ENCODE measurements around the gene OR7E24. TPM values are rescaled to one million over a fixed set of nuclear protein-coding genes. Genes with fewer than 3 reads are reported as not detected.
A peak's percentile ranks its signal among the peaks of the same experiment; 100 is the strongest.
"Not testable (repeated sequence)": the region's sequence is repeated elsewhere in the genome, so short reads cannot be mapped to it uniquely, and the experiment has no call there.

The OR7E24 gene
- polyA plus RNA-seq (ENCODE audit: insufficient read length in 4 of 4), result not detected

DNA sequence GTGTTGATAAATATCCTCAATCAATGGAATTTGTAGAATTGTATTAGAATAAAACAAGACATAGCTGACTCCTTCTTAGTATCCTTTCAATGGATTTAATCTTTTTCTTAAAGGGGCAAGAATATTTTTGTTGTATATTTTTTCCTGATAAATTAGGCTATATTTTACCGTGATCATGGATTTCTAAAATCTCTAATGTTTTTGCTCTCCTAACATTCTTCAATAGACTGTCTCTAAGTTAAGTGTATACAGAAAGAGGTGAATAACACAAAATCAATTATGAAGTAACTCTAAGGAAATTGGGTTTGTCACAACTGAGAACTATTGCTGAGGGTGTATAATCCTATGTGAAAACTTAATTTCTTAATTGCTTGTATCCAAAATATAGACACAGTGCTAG, at the start of gene OR7E24:
Gene OR7E24, plus strand, starts transcription at position 301 of the 400 bp plus-strand sequence. CDS start 114 bp downstream, outside the sequence.
- DNase-seq (ENCODE audit: low read depth in 4 of 4, low spot score in 3 of 4), result no peak

- DNase-seq (ENCODE audit: low read depth in 4 of 4, low spot score in 3 of 4), result peak; percentile 24 to 60 (median 36)
Observed at GRCh38 chr19:9205501-9206113, 45.1 kb upstream of the OR7E24 start.

DNA sequence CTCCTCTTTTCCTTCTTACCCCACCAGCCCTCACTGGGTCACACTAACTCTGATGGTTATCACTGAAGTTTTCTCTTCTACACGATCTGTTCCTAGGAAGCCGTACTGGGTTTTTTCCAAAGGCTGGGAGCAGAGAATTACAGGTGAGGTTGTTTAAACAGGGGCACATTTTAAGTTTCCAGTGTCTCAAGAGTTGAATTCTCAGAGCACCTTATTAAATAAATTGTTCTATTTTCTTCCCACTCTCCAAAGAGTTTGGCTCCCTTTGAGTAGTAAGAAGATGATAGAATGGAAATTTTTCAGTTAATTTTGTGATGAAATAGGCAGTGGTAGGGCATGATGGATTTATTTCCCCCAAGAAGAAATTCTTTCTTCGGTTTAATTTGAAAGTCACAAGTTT, 31.2 kb upstream of the OR7E24 start, which contains the start of gene OR7D4:
Gene OR7D4, minus strand, starts transcription at position 101 of the 400 bp plus-strand sequence. CDS start 4,752 bp downstream, outside the sequence.
- DNase-seq (ENCODE audit: low read depth in 4 of 4, low spot score in 3 of 4), result no peak

DNA sequence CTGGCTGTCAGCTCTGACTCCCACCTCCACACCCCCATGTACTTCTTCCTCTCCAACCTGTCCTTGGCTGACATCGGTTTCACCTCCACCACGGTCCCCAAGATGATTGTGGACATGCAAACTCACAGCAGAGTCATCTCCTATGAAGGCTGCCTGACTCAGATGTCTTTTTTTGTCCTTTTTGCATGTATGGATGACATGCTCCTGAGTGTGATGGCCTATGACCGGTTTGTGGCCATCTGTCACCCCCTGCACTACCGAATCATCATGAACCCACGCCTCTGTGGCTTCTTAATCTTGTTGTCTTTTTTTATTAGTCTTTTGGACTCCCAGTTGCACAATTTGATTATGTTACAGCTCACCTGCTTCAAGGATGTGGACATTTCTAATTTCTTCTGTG, 506 bp downstream of the OR7E24 start:
- no peak for DNase-seq (ENCODE audit: low read depth in 4 of 4, low spot score in 3 of 4)

GRCh38 chr19:9283485-9283884, 32.8 kb downstream of the OR7E24 start:
- not testable (repeated sequence) for DNase-seq (ENCODE audit: low read depth in 4 of 4, low spot score in 3 of 4)

DNA sequence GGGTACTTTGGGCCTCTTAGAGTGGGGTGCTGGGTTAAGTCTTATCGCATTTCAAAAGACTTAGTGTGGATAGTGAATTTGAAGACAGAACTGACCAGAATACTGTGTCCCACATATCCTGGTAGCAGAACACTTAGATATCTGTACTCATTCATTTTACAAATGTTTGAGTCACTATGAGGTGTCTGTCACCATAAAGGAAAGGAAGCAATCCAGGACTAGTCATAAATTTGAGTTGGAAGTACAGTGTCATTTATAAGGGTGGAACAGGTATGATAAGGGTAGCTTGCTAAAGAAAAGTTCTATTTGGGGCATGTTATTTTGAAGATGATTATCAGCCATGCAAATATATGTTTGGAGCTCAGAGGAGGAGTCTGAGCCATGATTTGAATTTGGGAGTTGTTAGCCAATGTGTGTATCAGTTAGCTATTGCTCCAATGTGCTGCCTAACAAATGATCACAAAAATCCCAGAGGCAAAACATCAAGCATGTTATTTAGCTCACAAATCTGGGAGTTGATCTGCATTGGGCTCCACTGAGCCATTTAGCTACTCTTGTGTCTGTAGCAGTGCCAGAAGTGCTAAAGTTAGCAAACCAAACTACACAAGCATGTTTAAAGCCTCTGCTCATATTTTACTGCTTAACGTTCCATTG, 38.6 kb downstream of the OR7E24 start:
- DNase-seq (ENCODE audit: low read depth in 4 of 4, low spot score in 3 of 4), result no peak

- DNase-seq (ENCODE audit: low read depth in 4 of 4, low spot score in 3 of 4), result no peak
Observed at GRCh38 chr19:9295411-9295849, 44.7 kb downstream of the OR7E24 start.

- DNase-seq (ENCODE audit: low read depth in 4 of 4, low spot score in 3 of 4), result no peak
Observed at GRCh38 chr19:9296336-9296735, 45.6 kb downstream of the OR7E24 start.

Other genes starting within 250 kb of the OR7E24 start
- under 1 TPM; 0.14 to 0.22 (median 0.17) TPM for gene MUC16, start 240.5 kb upstream of the OR7E24 start, polyA plus RNA-seq (ENCODE audit: insufficient read length in 4 of 4)
- under 1 TPM in 3 of 4 donors, not detected in 1; 0.05 to 0.09 (median 0.07) TPM for gene OR1M1, start 163.9 kb upstream of the OR7E24 start, polyA plus RNA-seq (ENCODE audit: insufficient read length in 4 of 4)
- under 1 TPM in 1 of 4 donors, not detected in 3; 0.05 TPM for gene OR7G2, start 143.5 kb upstream of the OR7E24 start, polyA plus RNA-seq (ENCODE audit: insufficient read length in 4 of 4)
- gene OR7G1, start 135.2 kb upstream of the OR7E24 start, polyA plus RNA-seq (ENCODE audit: insufficient read length in 4 of 4), result not detected
- not detected for gene OR7G3, start 124.0 kb upstream of the OR7E24 start, polyA plus RNA-seq (ENCODE audit: insufficient read length in 4 of 4)
- gene ZNF317, start 110.5 kb upstream of the OR7E24 start, polyA plus RNA-seq (ENCODE audit: insufficient read length in 4 of 4), result 10 to 100 TPM; 27.4 to 40.8 (median 38.1) TPM
- gene OR7D2, start 72.0 kb upstream of the OR7E24 start, polyA plus RNA-seq (ENCODE audit: insufficient read length in 4 of 4), result under 1 TPM; 0.05 to 0.13 (median 0.09) TPM
- under 1 TPM in 3 of 4 donors, not detected in 1; 0.03 to 0.04 (median 0.03) TPM for gene OR7D4, start 31.3 kb upstream of the OR7E24 start, polyA plus RNA-seq (ENCODE audit: insufficient read length in 4 of 4)
- gene ZNF699, start 58.9 kb downstream of the OR7E24 start, polyA plus RNA-seq (ENCODE audit: insufficient read length in 4 of 4), result 1 to 10 TPM; 6.3 to 7.5 (median 7.0) TPM
- gene ZNF559, start 73.2 kb downstream of the OR7E24 start, polyA plus RNA-seq (ENCODE audit: insufficient read length in 4 of 4), result 10 to 100 TPM; 60.9 to 72.3 (median 70.1) TPM
- 10 to 100 TPM; 10.9 to 12.6 (median 11.2) TPM for gene ZNF177, start 112.1 kb downstream of the OR7E24 start, polyA plus RNA-seq (ENCODE audit: insufficient read length in 4 of 4)
- 10 to 100 TPM; 32.7 to 60.9 (median 40.1) TPM for gene ZNF266, start 184.6 kb downstream of the OR7E24 start, polyA plus RNA-seq (ENCODE audit: insufficient read length in 4 of 4)
- gene ZNF560, start 247.7 kb downstream of the OR7E24 start, polyA plus RNA-seq (ENCODE audit: insufficient read length in 4 of 4), result under 1 TPM; 0.26 to 0.90 (median 0.66) TPM